PC-3 (cell line): ENCODE measurements around the gene TEKT3. TPM values are rescaled to one million over a fixed set of nuclear protein-coding genes. Genes with fewer than 3 reads are reported as not detected.

Experiments used
- ATAC-seq: fragments of 200-7000 bp; cut with Tn5 transposase; 2 replicates; pipeline ENCODE4 v1.9.1; 2020; ENCODE audit warnings: mild to moderate bottlenecking, moderate library complexity
- BruUV-seq: library from RNA; stranded (reverse); fragments of 400-500 nt; replicated peaks from 2 replicates; lab custom pipeline; 2021; lab: Mats Ljungman, UMichigan
- CTCF ChIA-PET: fragments of 300-600 bp; sonication (Branson Sonifier 250); formaldehyde crosslinking; loops from one replicate; lab custom pipeline; 2022; ENCODE audit warnings: antibody characterized with exemption; lab: Charles Lee
- POLR2A ChIA-PET: fragments of 300-600 bp; sonication (Branson Sonifier 250); formaldehyde crosslinking; loops from one replicate; lab custom pipeline; 2022; ENCODE audit warnings: antibody characterized with exemption; ENCODE audit not compliant: unreplicated experiment; lab: Charles Lee
- DNase-seq: peaks from one replicate; pipeline ENCODE4 v3.0.0-alpha.2; 2015
- H2AFZ ChIP-seq: fragments of 300-600 bp; sonication (generic); 2 replicates; pipeline ENCODE4 v1.6.0; 2016; ENCODE audit warnings: antibody characterized with exemption, low read length
- H3F3A ChIP-seq: fragments of 300-600 bp; sonication (generic); one replicate; pipeline ENCODE4 v1.6.0; 2017; ENCODE audit warnings: antibody characterized with exemption, low read length, control low read depth, mild to moderate bottlenecking; ENCODE audit not compliant: unreplicated experiment
- H3K27ac ChIP-seq: fragments of 300-600 bp; sonication (generic); 2 replicates; pipeline ENCODE4 v1.5.1; 2016; ENCODE audit warnings: mild to moderate bottlenecking, low read length
- H3K27me3 ChIP-seq: fragments of 300-600 bp; sonication (generic); 2 replicates; pipeline ENCODE4 v1.6.1; 2016; ENCODE audit warnings: low read length, mixed read lengths
- H3K36me3 ChIP-seq: fragments of 300-600 bp; sonication (generic); 2 replicates; pipeline ENCODE4 v1.6.1; 2016; ENCODE audit warnings: low read depth, mixed run types, low read length, mixed read lengths
- H3K4me1 ChIP-seq: fragments of 300-600 bp; sonication (generic); 2 replicates; pipeline ENCODE4 v1.5.1; 2016; ENCODE audit warnings: low read length; ENCODE audit not compliant: insufficient read depth
- H3K4me2 ChIP-seq: fragments of 300-600 bp; sonication (generic); 2 replicates; pipeline ENCODE4 v1.6.0; 2016; ENCODE audit warnings: low read length
- H3K4me3 ChIP-seq: fragments of 300-600 bp; sonication (generic); 2 replicates; pipeline ENCODE4 v1.5.1; 2016; ENCODE audit warnings: mild to moderate bottlenecking, low read length, mixed read lengths
- H3K79me2 ChIP-seq: fragments of 300-600 bp; sonication (generic); 2 replicates; pipeline ENCODE4 v1.6.1; 2017; ENCODE audit warnings: low read length, mixed read lengths
- H3K9ac ChIP-seq: fragments of 300-600 bp; sonication (generic); 2 replicates; pipeline ENCODE4 v1.6.0; 2016; ENCODE audit warnings: mild to moderate bottlenecking, low read length
- H3K9me2 ChIP-seq: fragments of 300-600 bp; sonication (generic); replicated peaks from 2 replicates; pipeline ENCODE4 v1.6.1; 2016; ENCODE audit warnings: mixed run types, low read length, mixed read lengths
- H3K9me3 ChIP-seq: fragments of 300-600 bp; sonication (generic); 2 replicates; pipeline ENCODE4 v1.6.1; 2016; ENCODE audit warnings: low read length, mixed read lengths
- H4K20me1 ChIP-seq: fragments of 300-600 bp; sonication (generic); 2 replicates; pipeline ENCODE4 v1.6.1; 2016; ENCODE audit warnings: low read length, mixed read lengths
- EZH2 ChIP-seq: fragments of 300-600 bp; sonication (generic); IDR thresholded peaks from one replicate; pipeline ENCODE4 v1.6.1; 2017; ENCODE audit warnings: antibody characterized with exemption, mild to moderate bottlenecking, low read length; ENCODE audit not compliant: unreplicated experiment
- EZH2phosphoT487 ChIP-seq: fragments of 300-600 bp; sonication (generic); IDR thresholded peaks from 2 replicates; pipeline ENCODE4 v1.6.1; 2018; ENCODE audit warnings: mild to moderate bottlenecking, antibody characterized with exemption, low read length, borderline replicate concordance
- intact Hi-C: fragments of 100-400 bp; cut with micrococcal nuclease; formaldehyde crosslinking; loops from 2 replicates; pipeline ENCODE4 v1.9.0; 2023
- total RNA-seq: library from RNA; depleted of rRNA; stranded (reverse); fragments of >200 nt; gene quantifications from 2 replicates; pipeline ENCODE4 v1.2.3, GENCODE V29; 2014
- TF ChIP-seq, protein P1 (sequence below): fragments of 300-600 bp; sonication (generic); conservative IDR thresholded peaks from 2 replicates; pipeline ENCODE4 v1.5.1; 2017; ENCODE audit warnings: antibody characterized with exemption, low read depth, mild to moderate bottlenecking, low read length

Gene TEKT3
- total RNA-seq, 1 experiment from 2014 or later = not detected

- intact Hi-C loops = no loop called here
- TF ChIP-seq EZH2phosphoT487 = no peak
- TF ChIP-seq, protein P1, sequence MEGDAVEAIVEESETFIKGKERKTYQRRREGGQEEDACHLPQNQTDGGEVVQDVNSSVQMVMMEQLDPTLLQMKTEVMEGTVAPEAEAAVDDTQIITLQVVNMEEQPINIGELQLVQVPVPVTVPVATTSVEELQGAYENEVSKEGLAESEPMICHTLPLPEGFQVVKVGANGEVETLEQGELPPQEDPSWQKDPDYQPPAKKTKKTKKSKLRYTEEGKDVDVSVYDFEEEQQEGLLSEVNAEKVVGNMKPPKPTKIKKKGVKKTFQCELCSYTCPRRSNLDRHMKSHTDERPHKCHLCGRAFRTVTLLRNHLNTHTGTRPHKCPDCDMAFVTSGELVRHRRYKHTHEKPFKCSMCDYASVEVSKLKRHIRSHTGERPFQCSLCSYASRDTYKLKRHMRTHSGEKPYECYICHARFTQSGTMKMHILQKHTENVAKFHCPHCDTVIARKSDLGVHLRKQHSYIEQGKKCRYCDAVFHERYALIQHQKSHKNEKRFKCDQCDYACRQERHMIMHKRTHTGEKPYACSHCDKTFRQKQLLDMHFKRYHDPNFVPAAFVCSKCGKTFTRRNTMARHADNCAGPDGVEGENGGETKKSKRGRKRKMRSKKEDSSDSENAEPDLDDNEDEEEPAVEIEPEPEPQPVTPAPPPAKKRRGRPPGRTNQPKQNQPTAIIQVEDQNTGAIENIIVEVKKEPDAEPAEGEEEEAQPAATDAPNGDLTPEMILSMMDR = no peak
- no peak for TF ChIP-seq EZH2
- no peaks in the 10 kb centered on the region for H4K20me1 ChIP-seq
Measured at GRCh38 chr17:15371376-15372130, 30.2 kb upstream of the TEKT3 start.

GRCh38 chr17:15368600-15368999, 27.2 kb upstream of the TEKT3 start:
- Histone ChIP-seq H3K36me3 (no peaks in the 10 kb centered on the region), H3K9me3 (no peaks in the 10 kb centered on the region), H3K4me3 (no peak overlapping the region), H3K27ac (no peak overlapping the region), H3F3A (no peaks in the 10 kb centered on the region), H3K9ac (no peak overlapping the region), H2AFZ (no peak overlapping the region), H3K9me2 (no peaks in the 10 kb centered on the region), H3K79me2 (no peaks in the 10 kb centered on the region), H4K20me1 (no peaks in the 10 kb centered on the region), H3K27me3 (no peaks in the 10 kb centered on the region), H3K4me1 (peaks cover 6% of the 10 kb centered on the region; the same call in 1 of the 2 replicates), H3K4me2 (no peak overlapping the region)
- TF ChIP-seq EZH2 = no peak
- TF ChIP-seq, protein P1 = no peak
- no peak for TF ChIP-seq EZH2phosphoT487
- CTCF ChIA-PET = no interaction called here
- POLR2A ChIA-PET = no interaction called here
- DNase-seq = no peak
- intact Hi-C loops = no loop called here
- no TSS peak for BruUV-seq
- no peak for ATAC-seq

More at GRCh38 chr17:15371376-15372130, 30.2 kb upstream of the TEKT3 start:
- Histone ChIP-seq H3K36me3 (no peaks in the 10 kb centered on the region), H3K4me3 (no peak overlapping the region), H3K9ac (no peak overlapping the region), H3K27me3 (no peaks in the 10 kb centered on the region), H3F3A (no peaks in the 10 kb centered on the region), H2AFZ (no peak overlapping the region), H3K27ac (no peak overlapping the region), H3K9me3 (no peaks in the 10 kb centered on the region), H3K4me2 (no peak overlapping the region), H3K9me2 (no peaks in the 10 kb centered on the region), H3K4me1 (peaks cover 8% of the 10 kb centered on the region), H3K79me2 (no peaks in the 10 kb centered on the region)
- DNase-seq (peak; percentile 30), ATAC-seq (no peak)
- POLR2A ChIA-PET = no interaction called here
- BruUV-seq = no TSS peak
- CTCF ChIA-PET = no interaction called here

GRCh38 chr17:15366026-15366425, 24.6 kb upstream of the TEKT3 start:
- DNase-seq = no peak
- H3K4me2 ChIP-seq = no peak overlapping the region
- POLR2A ChIA-PET = no interaction called here
- H2AFZ ChIP-seq = no peak overlapping the region
- no peaks in the 10 kb centered on the region for H4K20me1 ChIP-seq
- H3K9me3 ChIP-seq = no peaks in the 10 kb centered on the region
- H3K27ac ChIP-seq = no peak overlapping the region
- intact Hi-C loops = no loop called here
- CTCF ChIA-PET = no interaction called here
- no peaks in the 10 kb centered on the region for H3K27me3 ChIP-seq
- no TSS peak for BruUV-seq
- H3K36me3 ChIP-seq = no peaks in the 10 kb centered on the region
- no peak overlapping the region for H3K9ac ChIP-seq
- H3K9me2 ChIP-seq = no peaks in the 10 kb centered on the region
- ATAC-seq = no peak
- TF ChIP-seq EZH2phosphoT487 (no peak), EZH2 (no peak)
- TF ChIP-seq, protein P1 = no peak
- H3F3A ChIP-seq = no peaks in the 10 kb centered on the region
- no peak overlapping the region for H3K4me3 ChIP-seq
- H3K4me1 ChIP-seq = no peaks in the 10 kb centered on the region
- no peaks in the 10 kb centered on the region for H3K79me2 ChIP-seq
